ENCODE measurements around the gene CAMKMT. TPM values are rescaled to one million over a fixed set of nuclear protein-coding genes. Genes with fewer than 3 reads are reported as not detected.

CAMKMT gene
- total RNA-seq, 1 experiment from 2014 or later: 17.4 TPM

- TF ChIP-seq, protein P1, sequence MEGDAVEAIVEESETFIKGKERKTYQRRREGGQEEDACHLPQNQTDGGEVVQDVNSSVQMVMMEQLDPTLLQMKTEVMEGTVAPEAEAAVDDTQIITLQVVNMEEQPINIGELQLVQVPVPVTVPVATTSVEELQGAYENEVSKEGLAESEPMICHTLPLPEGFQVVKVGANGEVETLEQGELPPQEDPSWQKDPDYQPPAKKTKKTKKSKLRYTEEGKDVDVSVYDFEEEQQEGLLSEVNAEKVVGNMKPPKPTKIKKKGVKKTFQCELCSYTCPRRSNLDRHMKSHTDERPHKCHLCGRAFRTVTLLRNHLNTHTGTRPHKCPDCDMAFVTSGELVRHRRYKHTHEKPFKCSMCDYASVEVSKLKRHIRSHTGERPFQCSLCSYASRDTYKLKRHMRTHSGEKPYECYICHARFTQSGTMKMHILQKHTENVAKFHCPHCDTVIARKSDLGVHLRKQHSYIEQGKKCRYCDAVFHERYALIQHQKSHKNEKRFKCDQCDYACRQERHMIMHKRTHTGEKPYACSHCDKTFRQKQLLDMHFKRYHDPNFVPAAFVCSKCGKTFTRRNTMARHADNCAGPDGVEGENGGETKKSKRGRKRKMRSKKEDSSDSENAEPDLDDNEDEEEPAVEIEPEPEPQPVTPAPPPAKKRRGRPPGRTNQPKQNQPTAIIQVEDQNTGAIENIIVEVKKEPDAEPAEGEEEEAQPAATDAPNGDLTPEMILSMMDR (conservative IDR thresholded peaks at IDR 0.05): no peak
- no peak overlapping the region for H4K91ac ChIP-seq (ENCODE audit: insufficient read length, low read depth, low read length)
- no CpG with 5 or more reads among the region's 1 CpG for WGBS (ENCODE audit: extremely low coverage, insufficient read length, low lambda C conversion rate)
Measured at GRCh38 chr2:44320832-44321231, 40.9 kb upstream of the CAMKMT start.

More at GRCh38 chr2:44320832-44321231, 40.9 kb upstream of the CAMKMT start:
- no peak overlapping the region for H2BK20ac ChIP-seq (ENCODE audit: low read depth, low read length, poor library complexity, severe bottlenecking)
- DNase-seq: no peak
- no peak overlapping the region for H3T11ph ChIP-seq (ENCODE audit: low read length)
- H4K5ac ChIP-seq (ENCODE audit: insufficient read length, low read depth, low read length): no peak overlapping the region
- no peaks in the 10 kb centered on the region for H3K27me3 ChIP-seq (ENCODE audit: insufficient read depth, low read length)
- H3K14ac ChIP-seq (ENCODE audit: insufficient read depth, low read length): no peak overlapping the region
- no peak overlapping the region for H2BK120ac ChIP-seq (ENCODE audit: low read depth, low read length, poor library complexity, severe bottlenecking)
- no peak overlapping the region for H3K56ac ChIP-seq (ENCODE audit: insufficient read length, low read depth, low read length)
- no peak overlapping the region for H2AFZ ChIP-seq (ENCODE audit: low read length)
- no peak overlapping the region for H3K4me2 ChIP-seq (ENCODE audit: insufficient read depth, insufficient read length, low read length)
- H3K4me3 Mint-ChIP-seq: no peak overlapping the region
- no peak overlapping the region for H3K4ac ChIP-seq (ENCODE audit: low read depth, low read length)
- H2AK5ac ChIP-seq (ENCODE audit: insufficient read length, low read length): no peak overlapping the region
- peaks cover 4 to 5% of the 10 kb centered on the region in 2 experiments; a peak in 2 of 4 replicates for H3K4me1 Mint-ChIP-seq
- H3K27ac ChIP-seq (ENCODE audit: insufficient read length, low read depth, low read length): no peak overlapping the region
- H3K79me2 ChIP-seq (ENCODE audit: insufficient read depth, low read length): no peaks in the 10 kb centered on the region
- H3K4me1 ChIP-seq (ENCODE audit: insufficient read depth, low read length): peaks cover 3% of the 10 kb centered on the region; the same call in 1 of the 2 replicates
- H4K8ac ChIP-seq (replicated peaks; ENCODE audit: insufficient read length, low read depth, low read length): no peak overlapping the region
- no peak overlapping the region for H3K27ac Mint-ChIP-seq
- no peak overlapping the region for H2BK5ac ChIP-seq (ENCODE audit: insufficient read length, low read length)
- H3K36me3 Mint-ChIP-seq (ENCODE audit: insufficient read depth in 1 of 3, low read depth in 3 of 3): peaks cover 7 to 37% (median 23%) of the 10 kb centered on the region in 3 experiments; a peak in 6 of 7 replicates
- no peaks in the 10 kb centered on the region for H3K9me3 ChIP-seq (ENCODE audit: control insufficient read depth, low read depth, low read length)
- no peaks in the 10 kb centered on the region for H3K23me2 ChIP-seq (ENCODE audit: insufficient read length, low read depth, low read length, poor library complexity, severe bottlenecking)
- H2BK12ac ChIP-seq (ENCODE audit: insufficient read length, low read depth, low read length): no peak overlapping the region
- no peaks in the 10 kb centered on the region for H3K79me1 ChIP-seq (ENCODE audit: insufficient read depth, low read depth, low read length, poor library complexity, severe bottlenecking)
- no peak overlapping the region for H3K9ac ChIP-seq (ENCODE audit: extremely low read depth, insufficient read length, low read length)
- no peak overlapping the region for H3K18ac ChIP-seq (ENCODE audit: insufficient read length, low read depth, low read length)
- H3K27me3 Mint-ChIP-seq (ENCODE audit: low read depth): no peaks in the 10 kb centered on the region
- no peak overlapping the region for H3K23ac ChIP-seq (ENCODE audit: insufficient read length, low read depth, low read length)
- H4K20me1 ChIP-seq (ENCODE audit: control insufficient read depth, insufficient read depth, insufficient read length): no peaks in the 10 kb centered on the region
- H2BK15ac ChIP-seq (ENCODE audit: low read depth, low read length): no peak overlapping the region
- H3K9me3 Mint-ChIP-seq: no peaks in the 10 kb centered on the region

All from H9 (cell line).